ENCODE measurements around the gene TRPM2. TPM values are rescaled to one million over a fixed set of nuclear protein-coding genes. Genes with fewer than 3 reads are reported as not detected.
"Not testable (repeated sequence)": the region's sequence is repeated elsewhere in the genome, so short reads cannot be mapped to it uniquely, and the experiment has no call there.

TRPM2 gene
- polyA plus RNA-seq, 12 donors, result 0.60 to 2.2 (median 1.4) TPM; not detected in 2

- DNase-seq, result peak; percentile 73
Observed at GRCh38 chr21:44414291-44415072, 61.1 kb downstream of the TRPM2 start.

- no peak for DNase-seq
Observed at GRCh38 chr21:44415073-44416025, 61.9 kb downstream of the TRPM2 start.

- DNase-seq, result no peak
Observed at GRCh38 chr21:44416193-44416592, 62.8 kb downstream of the TRPM2 start.

DNA sequence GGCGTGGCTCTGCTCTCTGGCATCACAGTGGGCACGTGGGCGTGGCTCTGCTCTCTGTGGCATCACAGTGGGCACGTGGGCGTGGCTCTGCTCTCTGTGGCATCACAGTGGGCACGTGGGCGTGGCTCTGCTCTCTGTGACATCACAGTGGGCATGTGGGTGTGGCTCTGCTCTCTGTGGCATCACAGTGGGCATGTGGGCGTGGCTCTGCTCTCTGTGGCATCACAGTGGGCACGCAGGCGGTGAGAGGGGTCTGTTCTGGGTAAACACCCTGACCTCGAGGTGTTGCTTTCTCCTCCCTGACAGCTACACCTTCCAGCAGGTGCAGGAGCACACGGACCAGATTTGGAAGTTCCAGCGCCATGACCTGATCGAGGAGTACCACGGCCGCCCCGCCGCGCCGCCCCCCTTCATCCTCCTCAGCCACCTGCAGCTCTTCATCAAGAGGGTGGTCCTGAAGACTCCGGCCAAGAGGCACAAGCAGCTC is 64.2 kb downstream of the TRPM2 start:
- not testable (repeated sequence) for DNase-seq

DNA sequence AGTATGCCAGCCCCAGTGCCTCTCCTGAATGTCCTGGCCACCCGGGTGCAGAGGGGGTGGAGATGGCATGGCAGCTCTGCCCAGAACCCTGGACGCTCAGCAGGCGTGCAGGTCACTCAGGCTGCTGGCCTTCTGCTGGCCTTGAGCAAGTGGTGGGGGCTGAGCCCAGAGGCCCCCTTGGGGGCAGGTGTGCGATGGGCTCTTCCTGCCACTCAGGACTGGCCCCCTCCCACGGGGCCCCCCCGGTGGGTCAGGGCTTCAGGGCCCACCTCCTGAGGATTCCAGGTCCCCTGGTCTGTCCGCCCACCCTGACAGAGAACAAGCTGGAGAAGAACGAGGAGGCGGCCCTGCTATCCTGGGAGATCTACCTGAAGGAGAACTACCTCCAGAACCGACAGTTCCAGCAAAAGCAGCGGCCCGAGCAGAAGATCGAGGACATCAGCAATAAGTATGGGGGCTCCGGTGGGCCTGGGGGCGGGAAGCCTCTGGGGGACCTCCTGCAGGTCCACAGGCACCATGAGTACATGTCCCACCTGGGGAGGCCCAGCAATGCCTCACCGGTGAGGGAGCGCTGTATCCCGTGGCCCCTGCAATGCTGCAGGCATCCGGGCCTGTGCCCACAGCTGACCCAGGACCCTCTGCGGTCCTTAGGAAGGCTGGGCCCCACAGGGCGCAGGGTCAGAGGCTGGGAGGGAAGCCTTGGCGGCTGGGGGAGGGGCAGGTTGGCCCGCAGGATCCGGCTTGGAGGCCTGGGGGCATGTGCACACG is 64.9 kb downstream of the TRPM2 start:
- no peak for DNase-seq

DNA sequence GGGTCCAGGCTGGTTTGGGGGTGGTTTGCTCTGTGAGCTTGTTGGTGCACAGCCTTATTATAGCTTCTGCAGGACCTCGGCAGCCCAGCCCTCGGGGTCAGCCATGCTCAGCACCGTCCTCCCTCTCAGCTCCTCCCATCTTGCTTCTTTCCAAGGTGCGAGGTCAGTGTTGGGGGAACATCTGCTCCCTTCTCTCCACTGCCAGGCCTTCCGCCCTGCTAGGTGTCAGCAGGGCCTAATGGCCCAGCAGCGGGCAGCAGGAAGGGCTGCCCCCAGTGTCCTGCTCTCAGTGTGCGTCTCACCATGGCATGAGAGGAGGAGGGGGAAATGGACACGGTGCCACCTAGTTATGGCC is 65.4 kb downstream of the TRPM2 start:
- no peak for DNase-seq

DNA sequence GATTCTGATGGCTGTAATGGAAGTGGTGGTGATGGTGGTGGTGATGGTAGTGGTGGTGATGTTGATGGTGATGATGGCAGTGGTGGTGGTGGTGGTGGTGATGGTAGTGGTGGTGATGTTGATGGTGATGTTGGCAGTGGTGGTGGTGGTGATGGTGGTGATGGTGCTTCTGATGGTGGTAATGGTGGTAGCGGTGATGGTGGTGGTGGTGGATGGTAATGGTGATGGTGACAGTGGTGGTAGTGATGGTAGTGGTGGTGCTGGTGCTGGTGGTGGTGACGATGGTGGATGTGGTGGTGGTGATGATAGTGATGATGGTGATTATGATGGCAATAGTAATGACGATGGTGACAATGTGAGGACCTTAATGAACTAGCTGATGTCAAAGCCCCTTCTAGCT is 66.3 kb downstream of the TRPM2 start:
- no peak for DNase-seq

- no peak for DNase-seq
Observed at GRCh38 chr21:44420416-44421205, 67.2 kb downstream of the TRPM2 start.

DNA sequence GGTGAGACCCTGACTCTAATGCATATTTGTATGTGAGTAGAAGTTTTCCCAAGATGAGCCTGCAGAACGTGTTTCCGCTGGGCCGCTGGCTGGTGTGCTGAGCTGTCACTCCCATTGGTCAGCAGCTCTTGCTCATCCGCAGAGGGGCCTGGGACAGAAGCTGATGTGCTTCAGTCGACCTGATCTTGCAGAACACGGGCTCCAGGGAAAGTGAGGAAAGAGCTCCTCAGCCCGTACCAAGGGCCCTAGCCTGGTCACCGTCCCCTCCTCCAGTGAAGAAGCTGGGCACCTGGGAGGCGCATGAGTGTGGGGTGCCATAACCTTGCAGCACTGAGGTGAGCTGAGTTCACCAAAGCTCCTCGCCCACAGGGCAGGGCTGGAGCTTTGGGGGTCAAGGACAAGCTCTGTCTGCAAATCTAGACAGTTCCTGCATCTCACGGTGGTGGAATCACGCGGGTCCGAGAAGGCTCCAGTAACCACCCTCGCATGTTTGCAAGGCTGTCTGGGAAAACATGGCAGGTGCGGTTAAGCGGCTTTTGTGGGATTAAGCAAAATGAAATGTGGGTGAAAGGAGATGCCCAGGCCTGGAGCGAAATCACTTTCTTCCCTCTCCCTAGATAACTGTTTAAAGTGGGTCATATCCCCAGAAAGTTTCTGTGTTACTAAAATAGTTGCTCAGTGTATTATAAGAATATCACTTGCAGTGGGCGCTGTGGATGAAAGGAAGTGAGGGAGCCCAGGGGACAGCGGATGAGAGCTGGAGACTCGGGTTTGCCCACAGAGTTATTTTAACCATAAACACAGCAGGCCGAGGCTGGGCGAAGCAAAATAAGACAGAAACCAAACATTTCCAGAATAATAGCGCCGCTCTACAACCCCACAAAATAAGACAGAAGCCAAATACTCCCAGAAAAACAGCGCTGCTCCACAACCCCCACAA is 68.8 kb downstream of the TRPM2 start:
- DNase-seq, result no peak

DNA sequence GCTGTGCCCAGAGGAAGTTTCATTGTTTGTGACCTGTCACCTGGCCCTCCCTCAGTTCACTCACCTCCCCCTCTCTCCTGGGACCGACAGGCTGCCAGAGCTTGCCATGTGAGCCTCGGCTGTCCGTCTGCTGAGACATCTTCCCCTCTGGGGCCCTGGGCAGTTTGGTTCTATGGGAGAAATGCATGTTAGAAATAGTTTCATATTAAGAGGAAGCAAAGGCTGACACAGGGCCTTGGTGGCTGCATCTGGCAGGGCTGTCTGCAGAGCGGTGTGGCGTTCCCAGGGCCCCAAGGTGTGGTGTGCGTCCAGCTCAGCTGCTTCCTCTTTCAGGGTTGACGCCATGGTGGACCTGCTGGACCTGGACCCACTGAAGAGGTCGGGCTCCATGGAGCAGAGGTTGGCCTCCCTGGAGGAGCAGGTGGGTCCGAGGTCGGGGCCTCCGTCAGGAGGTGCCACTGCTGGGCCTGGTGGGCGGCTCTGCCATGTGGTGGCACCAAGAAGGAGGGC is 69.9 kb downstream of the TRPM2 start:
- no peak for DNase-seq

- no peak for DNase-seq
Observed at GRCh38 chr21:44423941-44424607, 70.7 kb downstream of the TRPM2 start.

- no peak for DNase-seq
Observed at GRCh38 chr21:44424608-44425306, 71.3 kb downstream of the TRPM2 start.

GRCh38 chr21:44425307-44425894 is 72.0 kb downstream of the TRPM2 start:
- no peak for DNase-seq

DNA sequence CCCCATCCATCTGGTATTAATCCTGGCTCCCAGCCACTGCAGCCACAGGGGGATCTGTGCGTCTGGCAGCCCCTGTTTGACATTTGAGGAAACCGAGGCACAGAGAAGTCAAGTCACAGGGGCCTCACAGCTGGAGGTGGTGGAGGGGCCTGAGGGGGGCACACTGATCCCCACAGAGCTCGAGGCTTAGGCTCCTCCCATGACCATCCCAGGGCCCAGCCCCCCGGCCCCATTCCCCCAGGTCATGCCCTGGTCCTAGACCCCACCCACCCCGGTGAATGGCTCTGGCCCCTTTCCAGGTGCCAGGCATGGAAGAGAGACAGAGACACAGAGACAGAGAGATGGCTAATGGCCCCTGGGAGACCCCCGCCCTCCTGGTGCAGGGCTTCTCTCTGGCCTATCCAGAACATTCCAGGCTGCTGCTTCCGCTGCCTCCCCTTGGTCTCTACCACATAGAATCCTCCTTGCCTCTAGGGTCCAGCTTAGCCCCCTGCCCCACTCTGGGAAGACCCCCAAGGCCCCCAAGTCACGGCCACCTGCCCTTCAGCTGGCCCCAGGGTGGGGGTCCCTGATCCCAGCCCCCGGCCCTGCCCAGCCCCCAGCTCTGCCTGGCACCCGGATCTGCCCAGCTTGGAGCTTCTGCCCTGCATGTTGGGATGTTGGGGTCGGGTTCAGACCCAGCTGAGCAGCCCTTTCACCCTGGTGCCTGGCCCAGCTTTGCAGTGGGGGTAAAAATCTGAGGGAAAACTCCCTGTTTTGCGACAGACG is 72.7 kb downstream of the TRPM2 start:
- no peak for DNase-seq

GRCh38 chr21:44426663-44427191 is 73.3 kb downstream of the TRPM2 start:
- DNase-seq, result no peak

DNA sequence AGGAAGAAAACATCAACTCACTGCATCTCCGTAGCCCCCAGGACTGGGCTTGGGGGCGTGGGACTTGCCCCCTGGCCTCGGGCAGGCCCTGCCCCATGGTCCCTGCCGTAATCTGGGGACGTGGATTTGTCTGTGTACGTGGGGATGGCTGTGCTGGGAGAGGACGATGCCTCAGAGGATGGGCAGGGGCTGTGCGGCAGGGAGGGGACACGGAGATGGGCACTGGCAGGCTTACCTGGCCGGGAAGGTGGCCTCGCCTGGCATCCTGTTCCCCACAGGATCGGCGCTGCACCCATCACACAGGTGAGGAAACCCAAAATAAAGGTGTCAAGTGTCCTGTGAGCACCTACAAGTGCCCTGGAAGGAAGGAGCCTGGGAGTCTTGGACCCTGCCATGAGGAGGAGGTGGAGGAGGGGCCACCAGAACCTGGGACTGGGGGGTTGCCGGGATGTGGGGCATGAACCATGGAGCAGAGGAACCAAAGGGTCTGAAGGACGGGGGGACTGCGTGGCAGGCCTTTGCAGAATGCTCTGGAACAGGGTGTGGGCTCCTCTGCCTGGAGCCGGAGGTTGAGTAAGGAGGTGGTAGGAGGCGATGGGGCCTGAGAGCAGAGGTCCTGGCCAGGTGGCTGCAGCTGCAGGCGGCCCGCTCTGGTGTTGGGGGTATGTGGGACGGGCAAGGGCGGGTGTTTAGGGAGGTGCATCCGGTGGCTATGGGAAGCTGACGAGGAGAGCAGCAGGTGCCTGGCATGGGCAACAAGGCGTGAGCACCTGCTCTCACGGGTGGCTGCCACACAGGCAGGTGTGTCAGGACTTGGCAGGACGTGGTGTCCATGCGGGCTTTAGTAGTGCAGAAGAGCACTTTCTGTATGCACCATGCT is 74.1 kb downstream of the TRPM2 start:
- no peak for DNase-seq
